Measurements from ENCODE around the gene SNX25.

GRCh38 chr4:185243879-185244278 lies 34.5 kb downstream of the SNX25 start:
- no peak for TF ChIP-seq EZH2 (IDR thresholded peaks at IDR 0.05; ENCODE audit: low read length)
- TF ChIP-seq, protein P1, sequence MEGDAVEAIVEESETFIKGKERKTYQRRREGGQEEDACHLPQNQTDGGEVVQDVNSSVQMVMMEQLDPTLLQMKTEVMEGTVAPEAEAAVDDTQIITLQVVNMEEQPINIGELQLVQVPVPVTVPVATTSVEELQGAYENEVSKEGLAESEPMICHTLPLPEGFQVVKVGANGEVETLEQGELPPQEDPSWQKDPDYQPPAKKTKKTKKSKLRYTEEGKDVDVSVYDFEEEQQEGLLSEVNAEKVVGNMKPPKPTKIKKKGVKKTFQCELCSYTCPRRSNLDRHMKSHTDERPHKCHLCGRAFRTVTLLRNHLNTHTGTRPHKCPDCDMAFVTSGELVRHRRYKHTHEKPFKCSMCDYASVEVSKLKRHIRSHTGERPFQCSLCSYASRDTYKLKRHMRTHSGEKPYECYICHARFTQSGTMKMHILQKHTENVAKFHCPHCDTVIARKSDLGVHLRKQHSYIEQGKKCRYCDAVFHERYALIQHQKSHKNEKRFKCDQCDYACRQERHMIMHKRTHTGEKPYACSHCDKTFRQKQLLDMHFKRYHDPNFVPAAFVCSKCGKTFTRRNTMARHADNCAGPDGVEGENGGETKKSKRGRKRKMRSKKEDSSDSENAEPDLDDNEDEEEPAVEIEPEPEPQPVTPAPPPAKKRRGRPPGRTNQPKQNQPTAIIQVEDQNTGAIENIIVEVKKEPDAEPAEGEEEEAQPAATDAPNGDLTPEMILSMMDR (optimal IDR thresholded peaks at IDR 0.05 in 1 of 3, IDR thresholded peaks at IDR 0.05 in 1 of 3, conservative IDR thresholded peaks at IDR 0.05 in 1 of 3; ENCODE audit: extremely low read depth in 1 of 3, insufficient read depth in 2 of 3, low read length in 3 of 3): no peak
